ENCODE results near the gene PRKN. TPM values are rescaled to one million over a fixed set of nuclear protein-coding genes. Genes with fewer than 3 reads are reported as not detected.

PRKN gene
- total and polyA plus RNA-seq, 4 experiments from 2014 or later: 0.50 to 5.3 (median 2.9) TPM

GRCh38 chr6:161837449-161837735 is 890.2 kb downstream of the PRKN start:
- intact Hi-C loops (cut with micrococcal nuclease): no loop called here
- Mint-ChIP-seq H3K4me3 (no peak overlapping the region), H3K9me3 (peaks cover 0 to 3% (median 0%) of the 10 kb centered on the region in 8 donors), H3K4me1 (no peaks in the 10 kb centered on the region), H3K27ac (no peak overlapping the region), H3K27me3 (no peaks in the 10 kb centered on the region), H3K36me3 (no peaks in the 10 kb centered on the region)
- H3K4me1 ChIP-seq (ENCODE audit: insufficient read depth, low read length): no peaks in the 10 kb centered on the region
- H3K36me3 ChIP-seq (ENCODE audit: insufficient read depth, low read length): no peaks in the 10 kb centered on the region
- ChIA-PET CTCF (ENCODE audit: partially characterized antibody) (no interaction called here), POLR2A (ENCODE audit: partially characterized antibody) (no interaction called here)
- H3K9me3 ChIP-seq (ENCODE audit: control insufficient read depth in 1 of 2, low read length in 2 of 2): no peaks in the 10 kb centered on the region
- H3K4me3 ChIP-seq (ENCODE audit: low read length in 2 of 2): no peak overlapping the region
- no peak overlapping the region for H3K27ac ChIP-seq (ENCODE audit: low read depth, low read length)
- DNase-seq: no peak
- no peaks in the 10 kb centered on the region for H3K27me3 ChIP-seq (ENCODE audit: insufficient read depth, low read length)

- no peak for DNase-seq
- no peaks in the 10 kb centered on the region for H3K27me3 ChIP-seq (ENCODE audit: insufficient read depth, low read length)
- H3K4me3 ChIP-seq (ENCODE audit: low read length in 2 of 2): no peak overlapping the region
- H3K4me1 Mint-ChIP-seq: no peaks in the 10 kb centered on the region
- H3K27me3 Mint-ChIP-seq: no peaks in the 10 kb centered on the region
- POLR2A ChIA-PET (ENCODE audit: partially characterized antibody): no interaction called here
- intact Hi-C loops (cut with micrococcal nuclease): no loop called here
- no peaks in the 10 kb centered on the region for H3K36me3 Mint-ChIP-seq
- H3K9me3 Mint-ChIP-seq: peaks cover 0 to 3% (median 0%) of the 10 kb centered on the region in 8 donors
- CTCF ChIA-PET (ENCODE audit: partially characterized antibody): interaction anchor here (0.6 to 0.9 kb wide), 2 partner anchors 11 to 22 kb away, joined by 3 to 4 read pairs; no protein-coding TSS in a partner anchor
- H3K27ac Mint-ChIP-seq: no peak overlapping the region
- H3K9me3 ChIP-seq (ENCODE audit: control insufficient read depth in 1 of 2, low read length in 2 of 2): no peaks in the 10 kb centered on the region
- no peaks in the 10 kb centered on the region for H3K4me1 ChIP-seq (ENCODE audit: insufficient read depth, low read length)
- no peaks in the 10 kb centered on the region for H3K36me3 ChIP-seq (ENCODE audit: insufficient read depth, low read length)
- no peak overlapping the region for H3K27ac ChIP-seq (ENCODE audit: low read depth, low read length)
- no peak overlapping the region for H3K4me3 Mint-ChIP-seq
Observed at GRCh38 chr6:161836643-161837448, 890.7 kb downstream of the PRKN start.

GRCh38 chr6:161835500-161836215 is 891.9 kb downstream of the PRKN start:
- Mint-ChIP-seq H3K27me3 (no peaks in the 10 kb centered on the region), H3K4me1 (no peaks in the 10 kb centered on the region), H3K9me3 (peaks cover 0 to 3% (median 0%) of the 10 kb centered on the region in 8 donors), H3K4me3 (no peak overlapping the region), H3K36me3 (no peaks in the 10 kb centered on the region), H3K27ac (no peak overlapping the region)
- Histone ChIP-seq H3K9me3 (ENCODE audit: control insufficient read depth in 1 of 2, low read length in 2 of 2) (no peaks in the 10 kb centered on the region), H3K27ac (ENCODE audit: low read depth, low read length) (no peak overlapping the region), H3K4me3 (ENCODE audit: low read length in 2 of 2) (no peak overlapping the region), H3K36me3 (ENCODE audit: insufficient read depth, low read length) (no peaks in the 10 kb centered on the region), H3K4me1 (ENCODE audit: insufficient read depth, low read length) (no peaks in the 10 kb centered on the region), H3K27me3 (ENCODE audit: insufficient read depth, low read length) (no peaks in the 10 kb centered on the region)
- intact Hi-C loops (cut with micrococcal nuclease): no loop called here
- POLR2A ChIA-PET (ENCODE audit: partially characterized antibody): no interaction called here
- CTCF ChIA-PET (ENCODE audit: partially characterized antibody): no interaction called here
- no peak for DNase-seq

- intact Hi-C loops (cut with micrococcal nuclease): no loop called here
- H3K27ac Mint-ChIP-seq: no peak overlapping the region
- DNase-seq: no peak
- H3K4me1 Mint-ChIP-seq: no peaks in the 10 kb centered on the region
- no peaks in the 10 kb centered on the region for H3K27me3 Mint-ChIP-seq
- H3K9me3 Mint-ChIP-seq: no peaks in the 10 kb centered on the region
- H3K36me3 Mint-ChIP-seq: no peaks in the 10 kb centered on the region
- no peak overlapping the region for H3K27ac ChIP-seq (ENCODE audit: low read depth, low read length)
- H3K9me3 ChIP-seq (ENCODE audit: control insufficient read depth in 1 of 2, low read length in 2 of 2): no peaks in the 10 kb centered on the region
- ChIA-PET CTCF (ENCODE audit: partially characterized antibody) (no interaction called here), POLR2A (ENCODE audit: partially characterized antibody) (no interaction called here)
- H3K36me3 ChIP-seq (ENCODE audit: insufficient read depth, low read length): no peaks in the 10 kb centered on the region
- no peaks in the 10 kb centered on the region for H3K27me3 ChIP-seq (ENCODE audit: insufficient read depth, low read length)
- H3K4me3 Mint-ChIP-seq: no peak overlapping the region
- H3K4me3 ChIP-seq (ENCODE audit: low read length in 2 of 2): no peak overlapping the region
- no peaks in the 10 kb centered on the region for H3K4me1 ChIP-seq (ENCODE audit: insufficient read depth, low read length)
Observed at GRCh38 chr6:161834426-161834825, 893.1 kb downstream of the PRKN start.

- Mint-ChIP-seq H3K4me3 (no peak overlapping the region), H3K27ac (no peak overlapping the region), H3K4me1 (no peaks in the 10 kb centered on the region), H3K9me3 (no peaks in the 10 kb centered on the region), H3K27me3 (no peaks in the 10 kb centered on the region), H3K36me3 (no peaks in the 10 kb centered on the region)
- no peak overlapping the region for H3K27ac ChIP-seq (ENCODE audit: low read depth, low read length)
- H3K4me3 ChIP-seq (ENCODE audit: low read length in 2 of 2): no peak overlapping the region
- H3K9me3 ChIP-seq (ENCODE audit: control insufficient read depth in 1 of 2, low read length in 2 of 2): no peaks in the 10 kb centered on the region
- H3K27me3 ChIP-seq (ENCODE audit: insufficient read depth, low read length): no peaks in the 10 kb centered on the region
- DNase-seq: no peak
- no peaks in the 10 kb centered on the region for H3K4me1 ChIP-seq (ENCODE audit: insufficient read depth, low read length)
- POLR2A ChIA-PET (ENCODE audit: partially characterized antibody): no interaction called here
- intact Hi-C loops (cut with micrococcal nuclease): no loop called here
- CTCF ChIA-PET (ENCODE audit: partially characterized antibody): no interaction called here
- no peaks in the 10 kb centered on the region for H3K36me3 ChIP-seq (ENCODE audit: insufficient read depth, low read length)
Observed at GRCh38 chr6:161833099-161833860, 894.3 kb downstream of the PRKN start.

GRCh38 chr6:161832622-161833021 is 894.9 kb downstream of the PRKN start:
- Mint-ChIP-seq H3K9me3 (no peaks in the 10 kb centered on the region), H3K4me1 (no peaks in the 10 kb centered on the region), H3K4me3 (no peak overlapping the region), H3K27ac (no peak overlapping the region), H3K27me3 (no peaks in the 10 kb centered on the region), H3K36me3 (no peaks in the 10 kb centered on the region)
- H3K9me3 ChIP-seq (ENCODE audit: control insufficient read depth in 1 of 2, low read length in 2 of 2): no peaks in the 10 kb centered on the region
- intact Hi-C loops (cut with micrococcal nuclease): no loop called here
- no peak for DNase-seq
- H3K4me1 ChIP-seq (ENCODE audit: insufficient read depth, low read length): no peaks in the 10 kb centered on the region
- POLR2A ChIA-PET (ENCODE audit: partially characterized antibody): no interaction called here
- CTCF ChIA-PET (ENCODE audit: partially characterized antibody): no interaction called here
- no peaks in the 10 kb centered on the region for H3K27me3 ChIP-seq (ENCODE audit: insufficient read depth, low read length)
- no peaks in the 10 kb centered on the region for H3K36me3 ChIP-seq (ENCODE audit: insufficient read depth, low read length)
- H3K4me3 ChIP-seq (ENCODE audit: low read length in 2 of 2): no peak overlapping the region
- H3K27ac ChIP-seq (ENCODE audit: low read depth, low read length): no peak overlapping the region

GRCh38 chr6:161830866-161831616 is 896.5 kb downstream of the PRKN start:
- CTCF ChIA-PET (ENCODE audit: partially characterized antibody): interaction anchor here (1.4 kb wide), 1 partner anchor 9 kb away, joined by 4 read pairs; no protein-coding TSS in a partner anchor
- intact Hi-C loops (cut with micrococcal nuclease): no loop called here
- no peak overlapping the region for H3K27ac ChIP-seq (ENCODE audit: low read depth, low read length)
- no peak for DNase-seq
- H3K27ac Mint-ChIP-seq: no peak overlapping the region
- no peaks in the 10 kb centered on the region for H3K9me3 Mint-ChIP-seq
- no peaks in the 10 kb centered on the region for H3K36me3 Mint-ChIP-seq
- H3K4me1 ChIP-seq (ENCODE audit: insufficient read depth, low read length): no peaks in the 10 kb centered on the region
- no peaks in the 10 kb centered on the region for H3K36me3 ChIP-seq (ENCODE audit: insufficient read depth, low read length)
- no peaks in the 10 kb centered on the region for H3K9me3 ChIP-seq (ENCODE audit: control insufficient read depth in 1 of 2, low read length in 2 of 2)
- no peak overlapping the region for H3K4me3 Mint-ChIP-seq
- no peaks in the 10 kb centered on the region for H3K27me3 ChIP-seq (ENCODE audit: insufficient read depth, low read length)
- no peaks in the 10 kb centered on the region for H3K27me3 Mint-ChIP-seq
- POLR2A ChIA-PET (ENCODE audit: partially characterized antibody): no interaction called here
- no peaks in the 10 kb centered on the region for H3K4me1 Mint-ChIP-seq
- H3K4me3 ChIP-seq (ENCODE audit: low read length in 2 of 2): no peak overlapping the region
